ENCODE results near the gene GLCE.

GLCE gene

DNA sequence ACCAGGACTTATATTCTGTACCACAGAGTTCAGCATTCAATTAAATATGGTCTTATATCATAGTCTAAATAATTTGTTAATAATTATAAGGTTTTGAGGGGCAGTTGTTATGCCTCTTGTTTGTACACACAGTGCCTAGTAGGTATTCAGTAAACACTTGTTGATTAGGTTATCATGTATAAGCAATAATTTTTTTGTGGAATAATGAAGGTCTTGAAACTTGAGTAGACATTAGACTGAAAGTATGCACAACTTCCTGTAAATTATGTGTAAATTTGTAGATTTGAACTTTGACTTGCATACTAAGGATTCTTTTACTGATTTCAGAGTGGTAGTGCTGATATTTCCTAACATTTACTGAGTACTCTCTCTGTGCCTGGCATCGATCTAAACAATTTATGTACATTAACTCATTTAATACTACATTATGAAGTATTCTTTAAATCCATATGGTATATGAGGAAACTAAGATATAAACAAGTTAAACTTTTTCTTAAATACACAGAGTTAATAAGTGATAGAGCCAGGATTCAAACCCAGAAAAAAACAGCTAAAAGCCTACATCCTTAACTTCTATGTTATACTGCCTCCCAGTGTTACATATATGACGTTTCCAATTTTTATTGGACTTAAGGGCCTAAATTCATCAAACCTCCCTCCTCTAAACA, 65.1 kb downstream of the GLCE start:
- Histone ChIP-seq H3K27me3 (ENCODE audit: control insufficient read depth, insufficient read depth, low read length) (no peaks in the 10 kb centered on the region), H3K27ac (ENCODE audit: low read depth, low read length) (no peak overlapping the region), H3K36me3 (ENCODE audit: control insufficient read depth, insufficient read depth, low read length) (no peaks in the 10 kb centered on the region), H3K9ac (ENCODE audit: low read length) (no peak overlapping the region), H3K4me3 (ENCODE audit: low read length) (no peak overlapping the region), H3K4me1 (ENCODE audit: control insufficient read depth, insufficient read depth, low read length) (no peaks in the 10 kb centered on the region)

DNA sequence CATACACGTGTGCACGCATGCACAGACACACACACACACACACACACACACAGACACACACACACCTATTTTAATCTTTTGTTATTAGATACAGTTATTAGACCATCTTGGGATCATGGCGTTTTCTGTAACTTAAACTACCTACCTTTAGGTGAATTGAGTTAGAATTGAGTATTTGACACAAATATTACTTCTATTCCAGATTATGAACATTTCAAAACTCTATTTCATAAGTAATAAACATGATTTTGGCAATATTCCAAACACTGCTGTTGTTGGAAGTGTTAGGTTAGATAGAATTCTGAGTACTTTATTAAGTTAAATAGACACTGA, 65.6 kb downstream of the GLCE start:
- Histone ChIP-seq H3K27ac (ENCODE audit: low read depth, low read length) (no peak overlapping the region), H3K4me3 (ENCODE audit: low read length) (no peak overlapping the region), H3K9ac (ENCODE audit: low read length) (no peak overlapping the region)

DNA sequence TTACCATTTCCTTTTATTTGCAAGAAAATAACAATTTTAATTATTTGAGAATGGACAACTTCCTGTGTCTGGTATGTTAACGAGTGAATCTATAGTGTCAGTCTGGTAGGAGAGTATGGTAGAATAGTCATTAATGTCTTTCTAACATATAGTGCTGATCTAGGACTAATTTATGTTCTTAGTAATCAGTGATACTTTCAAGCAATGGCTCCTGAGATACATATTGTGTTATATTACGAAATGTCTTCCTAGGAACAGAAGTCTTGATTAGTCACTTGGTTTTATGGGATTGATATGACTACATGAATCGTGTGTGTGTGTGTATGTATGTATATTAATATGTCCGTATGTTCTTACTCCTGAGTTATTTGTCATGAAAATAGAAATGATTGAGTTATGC, 71.7 kb downstream of the GLCE start:
- no peaks in the 10 kb centered on the region for H3K27me3 ChIP-seq (ENCODE audit: control insufficient read depth, insufficient read depth, low read length)
- H3K4me3 ChIP-seq (ENCODE audit: low read length): no peak overlapping the region
- no peaks in the 10 kb centered on the region for H3K36me3 ChIP-seq (ENCODE audit: control insufficient read depth, insufficient read depth, low read length)
- H3K9ac ChIP-seq (ENCODE audit: low read length): no peak overlapping the region
- no peaks in the 10 kb centered on the region for H3K4me1 ChIP-seq (ENCODE audit: control insufficient read depth, insufficient read depth, low read length)
- no peak overlapping the region for H3K27ac ChIP-seq (ENCODE audit: low read depth, low read length)

More for the DNA sequence above, 65.6 kb downstream of the GLCE start:
- Histone ChIP-seq H3K36me3 (ENCODE audit: control insufficient read depth, insufficient read depth, low read length) (no peaks in the 10 kb centered on the region), H3K27me3 (ENCODE audit: control insufficient read depth, insufficient read depth, low read length) (no peaks in the 10 kb centered on the region), H3K4me1 (ENCODE audit: control insufficient read depth, insufficient read depth, low read length) (no peaks in the 10 kb centered on the region)

DNA sequence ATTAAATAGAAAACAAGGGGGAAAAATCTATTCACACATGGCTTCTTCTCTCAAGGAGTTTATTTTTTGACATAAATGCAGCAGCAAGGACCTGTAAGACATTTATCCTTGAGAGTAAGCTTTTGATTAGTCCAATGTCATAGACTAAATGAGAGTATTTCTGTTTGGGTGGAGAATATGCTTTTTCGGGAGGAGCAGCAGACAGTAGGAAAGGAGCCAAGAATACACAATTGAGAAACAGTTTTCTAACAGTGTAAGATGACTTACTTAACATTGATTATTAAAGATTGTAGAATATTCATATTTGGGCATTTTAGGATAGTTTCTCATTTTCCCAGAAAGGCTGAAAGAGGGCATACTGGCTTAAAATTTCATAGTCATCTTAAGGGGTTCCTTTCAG, 72.3 kb downstream of the GLCE start:
- H3K4me1 ChIP-seq (ENCODE audit: control insufficient read depth, insufficient read depth, low read length): no peaks in the 10 kb centered on the region
- no peaks in the 10 kb centered on the region for H3K36me3 ChIP-seq (ENCODE audit: control insufficient read depth, insufficient read depth, low read length)
- H3K4me3 ChIP-seq (ENCODE audit: low read length): no peak overlapping the region
- H3K9ac ChIP-seq (ENCODE audit: low read length): no peak overlapping the region
- no peaks in the 10 kb centered on the region for H3K27me3 ChIP-seq (ENCODE audit: control insufficient read depth, insufficient read depth, low read length)
- no peak overlapping the region for H3K27ac ChIP-seq (ENCODE audit: low read depth, low read length)

DNA sequence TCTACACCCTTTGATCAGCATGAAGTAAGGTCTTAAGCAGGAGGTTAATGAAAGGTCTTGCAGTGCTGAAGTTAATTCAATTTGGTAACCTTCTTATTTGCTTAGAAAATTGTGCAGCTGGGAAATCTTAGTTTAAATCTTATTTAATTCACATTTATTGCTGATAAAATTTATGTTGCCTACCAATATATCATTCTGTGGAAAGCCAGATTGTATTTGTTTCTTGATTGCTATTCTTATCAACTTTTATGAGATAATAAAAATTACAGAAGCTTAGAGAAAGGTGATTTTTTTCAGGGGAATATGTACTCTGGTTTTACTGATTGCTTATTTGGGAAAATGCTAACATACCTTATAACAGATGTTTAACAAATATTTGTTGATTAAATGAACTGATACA, 74.2 kb downstream of the GLCE start:
- Histone ChIP-seq H3K27ac (ENCODE audit: low read depth, low read length) (no peak overlapping the region), H3K36me3 (ENCODE audit: control insufficient read depth, insufficient read depth, low read length) (no peaks in the 10 kb centered on the region), H3K9ac (ENCODE audit: low read length) (no peak overlapping the region), H3K4me1 (ENCODE audit: control insufficient read depth, insufficient read depth, low read length) (no peaks in the 10 kb centered on the region), H3K27me3 (ENCODE audit: control insufficient read depth, insufficient read depth, low read length) (no peaks in the 10 kb centered on the region), H3K4me3 (ENCODE audit: low read length) (no peak overlapping the region)

DNA sequence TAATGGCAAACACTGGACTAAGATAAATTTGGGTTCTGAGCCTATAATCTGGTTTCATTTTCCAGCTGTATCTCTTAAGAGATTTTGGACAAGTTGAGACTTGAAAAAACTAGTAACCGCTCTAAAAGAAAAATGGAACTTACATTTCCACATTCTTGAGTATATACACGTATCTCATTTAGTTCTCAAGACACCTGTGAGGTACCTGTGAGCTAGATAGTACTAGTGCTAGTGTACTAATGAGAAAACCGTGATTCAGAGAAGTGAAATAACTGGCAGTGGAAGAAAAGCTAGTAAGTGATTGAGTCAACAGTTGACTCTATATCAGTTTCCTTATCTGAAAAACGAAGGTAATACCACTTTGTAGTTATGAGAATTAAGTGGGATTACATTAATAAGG, 76.1 kb downstream of the GLCE start:
- no peak overlapping the region for H3K9ac ChIP-seq (ENCODE audit: low read length)
- no peaks in the 10 kb centered on the region for H3K36me3 ChIP-seq (ENCODE audit: control insufficient read depth, insufficient read depth, low read length)
- H3K27me3 ChIP-seq (ENCODE audit: control insufficient read depth, insufficient read depth, low read length): no peaks in the 10 kb centered on the region
- no peak overlapping the region for H3K4me3 ChIP-seq (ENCODE audit: low read length)
- no peaks in the 10 kb centered on the region for H3K4me1 ChIP-seq (ENCODE audit: control insufficient read depth, insufficient read depth, low read length)
- H3K27ac ChIP-seq (ENCODE audit: low read depth, low read length): no peak overlapping the region

DNA sequence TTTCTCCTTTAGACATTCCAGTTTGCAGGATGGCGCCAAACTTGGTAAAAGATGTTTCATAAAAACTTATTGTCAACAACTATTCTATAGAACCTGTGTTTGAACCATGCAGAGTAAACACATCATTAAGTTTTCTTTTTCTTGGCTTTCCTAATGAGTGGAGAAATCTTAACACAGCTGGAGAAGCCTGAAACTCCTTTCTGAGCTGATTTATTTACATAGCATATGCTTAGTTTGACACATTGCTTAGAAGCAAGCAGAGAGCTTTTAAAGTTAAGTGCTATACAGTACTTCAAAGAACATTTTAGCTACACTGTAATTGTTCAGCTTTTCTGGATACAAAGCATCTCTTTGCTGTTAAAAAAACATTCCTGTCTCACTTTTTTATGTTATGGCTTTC, 77.3 kb downstream of the GLCE start:
- Histone ChIP-seq H3K27ac (ENCODE audit: low read depth, low read length) (no peak overlapping the region), H3K27me3 (ENCODE audit: control insufficient read depth, insufficient read depth, low read length) (no peaks in the 10 kb centered on the region), H3K4me1 (ENCODE audit: control insufficient read depth, insufficient read depth, low read length) (no peaks in the 10 kb centered on the region), H3K36me3 (ENCODE audit: control insufficient read depth, insufficient read depth, low read length) (no peaks in the 10 kb centered on the region), H3K9ac (ENCODE audit: low read length) (no peak overlapping the region), H3K4me3 (ENCODE audit: low read length) (no peak overlapping the region)

DNA sequence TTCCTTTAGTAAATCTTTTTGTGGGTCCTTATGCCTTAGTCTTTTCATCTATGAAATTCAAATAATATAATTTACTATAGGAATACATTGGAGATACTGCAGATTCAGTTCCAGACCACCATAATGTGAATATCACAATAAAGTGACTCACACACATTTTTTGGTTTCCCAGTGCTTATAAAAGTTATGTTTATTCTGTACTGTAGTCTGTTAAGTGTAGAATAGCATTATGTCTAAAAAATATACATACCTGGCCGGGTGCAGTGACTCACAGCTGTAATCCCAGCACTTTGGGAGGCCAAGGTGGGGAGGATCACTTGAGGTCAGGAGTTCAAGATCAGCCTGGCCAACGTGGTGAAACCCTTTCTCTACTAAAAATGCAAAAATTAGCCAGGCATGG, 84.4 kb downstream of the GLCE start:
- H3K4me3 ChIP-seq (ENCODE audit: low read length): no peak overlapping the region
- no peaks in the 10 kb centered on the region for H3K36me3 ChIP-seq (ENCODE audit: control insufficient read depth, insufficient read depth, low read length)
- no peaks in the 10 kb centered on the region for H3K4me1 ChIP-seq (ENCODE audit: control insufficient read depth, insufficient read depth, low read length)
- H3K27ac ChIP-seq (ENCODE audit: low read depth, low read length): no peak overlapping the region
- no peak overlapping the region for H3K9ac ChIP-seq (ENCODE audit: low read length)
- H3K27me3 ChIP-seq (ENCODE audit: control insufficient read depth, insufficient read depth, low read length): no peaks in the 10 kb centered on the region

DNA sequence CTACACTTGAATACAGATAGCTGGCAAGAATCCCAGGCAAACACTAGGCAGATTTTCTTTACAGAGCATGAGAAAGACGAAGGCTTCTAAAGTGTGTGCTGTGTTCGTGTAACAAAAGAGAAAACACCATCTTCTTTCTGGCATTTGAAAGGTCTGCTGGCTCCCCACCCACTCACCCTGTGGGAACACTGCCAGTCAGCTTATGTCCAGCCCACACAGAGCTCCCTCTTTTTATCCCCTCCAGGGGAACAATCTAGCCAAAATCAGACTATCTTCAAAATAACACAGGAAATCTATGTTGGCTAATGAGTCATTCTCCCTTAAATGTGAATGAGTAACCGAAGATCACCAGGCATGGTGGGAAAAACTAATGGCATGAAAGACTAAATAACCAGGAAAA, 92.7 kb downstream of the GLCE start:
- H3K9ac ChIP-seq (ENCODE audit: low read length): no peak overlapping the region
- peaks cover 3% of the 10 kb centered on the region for H3K4me1 ChIP-seq (ENCODE audit: control insufficient read depth, insufficient read depth, low read length)
- no peaks in the 10 kb centered on the region for H3K27me3 ChIP-seq (ENCODE audit: control insufficient read depth, insufficient read depth, low read length)
- H3K36me3 ChIP-seq (ENCODE audit: control insufficient read depth, insufficient read depth, low read length): no peaks in the 10 kb centered on the region
- H3K4me3 ChIP-seq (ENCODE audit: low read length): no peak overlapping the region
- H3K27ac ChIP-seq (ENCODE audit: low read depth, low read length): no peak overlapping the region

DNA sequence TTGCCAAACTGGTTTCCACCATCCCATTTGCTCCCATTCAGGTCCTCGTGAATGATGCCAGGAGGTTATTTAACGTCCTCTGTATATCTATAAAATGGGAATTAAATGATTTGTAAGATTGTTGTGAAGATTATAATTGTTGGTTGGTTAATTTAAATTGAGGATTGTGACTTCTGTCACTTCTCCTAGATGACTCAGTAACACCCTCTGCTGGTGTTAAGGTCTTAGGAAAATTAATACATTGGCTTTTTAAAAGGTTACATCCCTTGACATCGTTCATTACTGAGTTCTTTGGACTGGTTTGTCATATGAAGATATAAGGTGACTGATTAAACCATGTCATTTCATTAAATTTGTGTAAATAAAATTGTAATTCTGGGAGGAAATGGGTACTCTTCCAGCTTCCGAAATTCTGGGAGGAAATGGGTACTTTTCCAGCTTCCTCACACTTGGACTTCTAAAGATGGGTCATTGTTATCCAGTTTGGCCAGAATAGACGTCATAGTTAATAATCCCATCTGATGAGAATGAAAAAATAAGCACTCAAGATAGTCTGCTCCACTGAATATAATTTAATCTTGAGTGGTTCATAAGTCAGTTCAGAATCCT, 105.0 kb downstream of the GLCE start:
- Histone ChIP-seq H3K36me3 (ENCODE audit: control insufficient read depth, insufficient read depth, low read length) (no peaks in the 10 kb centered on the region), H3K4me3 (ENCODE audit: low read length) (no peak overlapping the region), H3K27me3 (ENCODE audit: control insufficient read depth, insufficient read depth, low read length) (no peaks in the 10 kb centered on the region), H3K27ac (ENCODE audit: low read depth, low read length) (no peak overlapping the region), H3K9ac (ENCODE audit: low read length) (no peak overlapping the region), H3K4me1 (ENCODE audit: control insufficient read depth, insufficient read depth, low read length) (no peaks in the 10 kb centered on the region)

DNA sequence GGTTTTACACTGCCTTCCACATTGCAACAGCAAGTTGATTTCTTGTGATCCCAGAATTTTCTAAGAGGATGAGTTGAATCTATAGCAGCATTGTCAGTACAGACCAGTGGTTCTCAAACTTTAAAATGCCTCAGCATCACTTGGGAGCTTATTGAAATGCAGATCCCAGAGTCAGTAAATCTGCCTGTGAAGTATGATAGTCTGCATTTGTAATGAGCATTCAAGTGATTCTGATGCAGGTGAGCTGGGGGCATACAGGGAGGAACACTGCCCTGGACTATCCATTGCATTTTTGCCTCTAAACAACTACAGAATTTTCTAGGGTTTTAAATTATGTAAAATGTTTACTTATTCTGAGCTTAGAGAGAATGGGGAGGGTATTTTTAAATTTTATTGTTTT, 110.8 kb downstream of the GLCE start:
- H3K4me1 ChIP-seq (ENCODE audit: control insufficient read depth, insufficient read depth, low read length): no peaks in the 10 kb centered on the region
- H3K9ac ChIP-seq (ENCODE audit: low read length): no peak overlapping the region
- H3K27ac ChIP-seq (ENCODE audit: low read depth, low read length): no peak overlapping the region
- H3K4me3 ChIP-seq (ENCODE audit: low read length): no peak overlapping the region
- H3K27me3 ChIP-seq (ENCODE audit: control insufficient read depth, insufficient read depth, low read length): no peaks in the 10 kb centered on the region
- H3K36me3 ChIP-seq (ENCODE audit: control insufficient read depth, insufficient read depth, low read length): no peaks in the 10 kb centered on the region

DNA sequence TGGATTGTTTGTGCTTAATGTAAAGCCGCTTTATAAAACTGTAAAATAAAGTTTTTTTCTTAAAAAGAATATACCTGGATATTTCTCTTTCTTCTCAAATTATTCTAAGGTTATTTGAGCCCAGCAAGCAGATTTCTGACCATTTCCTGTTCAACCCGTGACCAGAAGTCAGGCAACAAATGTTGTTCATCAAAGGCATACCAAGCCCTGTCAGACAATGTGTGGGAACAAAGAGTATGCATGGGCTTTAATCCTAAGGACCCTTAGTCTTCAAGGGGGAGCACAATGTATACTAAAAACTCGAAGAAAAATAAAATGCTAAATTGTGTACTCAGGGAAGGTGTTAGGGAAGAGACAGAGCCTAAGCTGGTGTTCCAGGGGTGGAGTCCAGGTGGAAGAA, 111.7 kb downstream of the GLCE start:
- no peaks in the 10 kb centered on the region for H3K27me3 ChIP-seq (ENCODE audit: control insufficient read depth, insufficient read depth, low read length)
- no peaks in the 10 kb centered on the region for H3K4me1 ChIP-seq (ENCODE audit: control insufficient read depth, insufficient read depth, low read length)
- H3K36me3 ChIP-seq (ENCODE audit: control insufficient read depth, insufficient read depth, low read length): no peaks in the 10 kb centered on the region
- no peak overlapping the region for H3K4me3 ChIP-seq (ENCODE audit: low read length)
- H3K27ac ChIP-seq (ENCODE audit: low read depth, low read length): no peak overlapping the region
- no peak overlapping the region for H3K9ac ChIP-seq (ENCODE audit: low read length)

DNA sequence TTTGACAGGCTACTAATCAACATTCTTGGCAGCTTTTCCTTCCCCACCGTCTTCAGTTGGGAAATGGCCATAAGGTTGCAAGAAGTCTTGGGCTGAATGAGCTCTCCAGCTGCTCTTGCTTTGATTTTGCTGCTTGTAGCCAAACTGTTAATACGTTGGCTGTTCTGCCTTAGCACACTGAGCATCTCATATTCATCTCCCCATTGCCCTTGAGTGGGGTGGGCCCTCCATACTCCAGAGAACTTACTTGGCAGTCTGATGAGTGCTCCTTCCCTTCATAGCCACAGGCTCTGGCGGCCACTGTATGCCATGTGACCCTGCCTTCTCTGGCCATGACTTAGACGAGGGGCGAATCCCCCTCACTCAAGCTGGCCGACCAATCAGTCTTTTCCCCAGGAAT, 112.5 kb downstream of the GLCE start:
- Histone ChIP-seq H3K4me3 (ENCODE audit: low read length) (no peak overlapping the region), H3K27me3 (ENCODE audit: control insufficient read depth, insufficient read depth, low read length) (no peaks in the 10 kb centered on the region), H3K27ac (ENCODE audit: low read depth, low read length) (no peak overlapping the region), H3K9ac (ENCODE audit: low read length) (no peak overlapping the region), H3K4me1 (ENCODE audit: control insufficient read depth, insufficient read depth, low read length) (no peaks in the 10 kb centered on the region), H3K36me3 (ENCODE audit: control insufficient read depth, insufficient read depth, low read length) (no peaks in the 10 kb centered on the region)
